SU-DHL-6 (cell line): ENCODE results near the gene TAF11L14.

ENCODE experiments used
- EZH2phosphoT487 ChIP-seq: fragments of 200-600 bp; sonication (generic), shearing (Covaris generic); conservative IDR thresholded peaks from 2 replicates; pipeline ENCODE4 v1.6.1; 2018; ENCODE audit warnings: mild to moderate bottlenecking, antibody characterized with exemption, low read length, moderate library complexity, mixed read lengths
- TF ChIP-seq, protein P1 (sequence below): fragments of 200-600 bp; sonication (generic); IDR thresholded peaks from one replicate; pipeline ENCODE4 v1.5.1; 2017; ENCODE audit warnings: antibody characterized with exemption, mild to moderate bottlenecking, low read length, moderate library complexity; ENCODE audit not compliant: insufficient read depth, poor library complexity, severe bottlenecking

DNA sequence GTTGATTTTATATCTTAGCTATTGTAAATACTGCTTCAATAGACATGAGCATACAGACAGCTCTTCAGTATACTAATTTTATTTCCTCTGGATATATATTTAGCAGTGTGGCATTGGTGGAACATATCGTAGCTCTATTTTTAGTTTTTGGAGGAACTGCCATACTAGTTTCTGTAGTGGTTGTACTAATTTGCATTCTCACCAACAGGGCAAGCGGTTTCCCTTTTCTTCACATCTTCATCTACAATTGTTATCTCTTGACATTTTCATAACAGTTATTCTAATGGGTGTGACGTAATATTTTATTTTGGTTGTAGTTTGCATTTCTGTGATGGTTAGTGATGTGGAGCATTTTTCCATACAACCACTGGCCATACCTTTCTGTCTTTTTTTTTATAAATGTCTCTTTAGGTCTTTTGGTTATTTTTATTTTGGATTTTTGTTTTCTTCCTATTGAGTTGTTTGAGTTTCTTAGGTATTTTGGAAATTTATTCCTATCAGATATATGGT lies 32.5 kb downstream of the TAF11L14 start:
- TF ChIP-seq, protein P1, sequence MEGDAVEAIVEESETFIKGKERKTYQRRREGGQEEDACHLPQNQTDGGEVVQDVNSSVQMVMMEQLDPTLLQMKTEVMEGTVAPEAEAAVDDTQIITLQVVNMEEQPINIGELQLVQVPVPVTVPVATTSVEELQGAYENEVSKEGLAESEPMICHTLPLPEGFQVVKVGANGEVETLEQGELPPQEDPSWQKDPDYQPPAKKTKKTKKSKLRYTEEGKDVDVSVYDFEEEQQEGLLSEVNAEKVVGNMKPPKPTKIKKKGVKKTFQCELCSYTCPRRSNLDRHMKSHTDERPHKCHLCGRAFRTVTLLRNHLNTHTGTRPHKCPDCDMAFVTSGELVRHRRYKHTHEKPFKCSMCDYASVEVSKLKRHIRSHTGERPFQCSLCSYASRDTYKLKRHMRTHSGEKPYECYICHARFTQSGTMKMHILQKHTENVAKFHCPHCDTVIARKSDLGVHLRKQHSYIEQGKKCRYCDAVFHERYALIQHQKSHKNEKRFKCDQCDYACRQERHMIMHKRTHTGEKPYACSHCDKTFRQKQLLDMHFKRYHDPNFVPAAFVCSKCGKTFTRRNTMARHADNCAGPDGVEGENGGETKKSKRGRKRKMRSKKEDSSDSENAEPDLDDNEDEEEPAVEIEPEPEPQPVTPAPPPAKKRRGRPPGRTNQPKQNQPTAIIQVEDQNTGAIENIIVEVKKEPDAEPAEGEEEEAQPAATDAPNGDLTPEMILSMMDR: no peak
- TF ChIP-seq EZH2phosphoT487: no peak
